Measurements from ENCODE around the gene CMTM2.

The CMTM2 gene

DNA sequence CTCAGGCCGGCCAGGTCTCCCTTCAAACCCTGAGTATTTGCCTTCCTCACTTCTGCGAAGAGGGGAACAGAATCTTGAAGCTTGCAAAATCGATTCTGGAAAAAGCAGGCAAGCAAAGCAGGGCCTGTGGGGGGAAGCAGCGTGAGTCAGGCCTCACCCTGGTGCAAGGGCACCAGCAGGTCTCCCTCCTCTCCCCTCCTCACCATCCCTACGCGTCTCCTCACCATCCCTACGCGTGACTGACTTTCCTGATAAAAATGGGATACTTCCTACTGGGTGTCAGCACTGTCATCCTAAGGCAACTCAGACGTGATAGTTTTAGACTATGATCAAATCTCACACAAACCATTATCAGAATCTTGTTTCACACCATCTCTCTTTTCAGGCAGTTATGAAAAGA lies 37.3 kb downstream of the CMTM2 start:
- Histone ChIP-seq H3K9me2 (replicated peaks; ENCODE audit: insufficient read depth, low read length) (no peaks in the 10 kb centered on the region), H3K27me3 (ENCODE audit: low read length) (no peaks in the 10 kb centered on the region), H3F3A (ENCODE audit: insufficient read depth) (no peaks in the 10 kb centered on the region), H3K4me3 (ENCODE audit: insufficient read depth, low read length, poor library complexity, severe bottlenecking) (no peak overlapping the region), H3K9ac (ENCODE audit: low read length) (no peak overlapping the region), H3K4me2 (ENCODE audit: low read depth, low read length, poor library complexity, severe bottlenecking) (no peak overlapping the region), H3K79me2 (ENCODE audit: insufficient read depth, low read length) (no peaks in the 10 kb centered on the region), H2AFZ (ENCODE audit: low read depth, low read length, severe bottlenecking) (no peak overlapping the region), H3K36me3 (ENCODE audit: low read length) (no peaks in the 10 kb centered on the region), H4K20me1 (ENCODE audit: low read depth, low read length) (no peaks in the 10 kb centered on the region), H3K27ac (ENCODE audit: low read depth, low read length) (no peak overlapping the region), H3K9me3 (ENCODE audit: insufficient read depth, low read length) (no peaks in the 10 kb centered on the region)
- TF ChIP-seq, protein P1, sequence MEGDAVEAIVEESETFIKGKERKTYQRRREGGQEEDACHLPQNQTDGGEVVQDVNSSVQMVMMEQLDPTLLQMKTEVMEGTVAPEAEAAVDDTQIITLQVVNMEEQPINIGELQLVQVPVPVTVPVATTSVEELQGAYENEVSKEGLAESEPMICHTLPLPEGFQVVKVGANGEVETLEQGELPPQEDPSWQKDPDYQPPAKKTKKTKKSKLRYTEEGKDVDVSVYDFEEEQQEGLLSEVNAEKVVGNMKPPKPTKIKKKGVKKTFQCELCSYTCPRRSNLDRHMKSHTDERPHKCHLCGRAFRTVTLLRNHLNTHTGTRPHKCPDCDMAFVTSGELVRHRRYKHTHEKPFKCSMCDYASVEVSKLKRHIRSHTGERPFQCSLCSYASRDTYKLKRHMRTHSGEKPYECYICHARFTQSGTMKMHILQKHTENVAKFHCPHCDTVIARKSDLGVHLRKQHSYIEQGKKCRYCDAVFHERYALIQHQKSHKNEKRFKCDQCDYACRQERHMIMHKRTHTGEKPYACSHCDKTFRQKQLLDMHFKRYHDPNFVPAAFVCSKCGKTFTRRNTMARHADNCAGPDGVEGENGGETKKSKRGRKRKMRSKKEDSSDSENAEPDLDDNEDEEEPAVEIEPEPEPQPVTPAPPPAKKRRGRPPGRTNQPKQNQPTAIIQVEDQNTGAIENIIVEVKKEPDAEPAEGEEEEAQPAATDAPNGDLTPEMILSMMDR (IDR thresholded peaks at IDR 0.05; ENCODE audit: insufficient read depth, low read length, poor library complexity, severe bottlenecking) = no peak
- TF ChIP-seq EZH2phosphoT487 (conservative IDR thresholded peaks at IDR 0.05; ENCODE audit: low read length) = no peak

DNA sequence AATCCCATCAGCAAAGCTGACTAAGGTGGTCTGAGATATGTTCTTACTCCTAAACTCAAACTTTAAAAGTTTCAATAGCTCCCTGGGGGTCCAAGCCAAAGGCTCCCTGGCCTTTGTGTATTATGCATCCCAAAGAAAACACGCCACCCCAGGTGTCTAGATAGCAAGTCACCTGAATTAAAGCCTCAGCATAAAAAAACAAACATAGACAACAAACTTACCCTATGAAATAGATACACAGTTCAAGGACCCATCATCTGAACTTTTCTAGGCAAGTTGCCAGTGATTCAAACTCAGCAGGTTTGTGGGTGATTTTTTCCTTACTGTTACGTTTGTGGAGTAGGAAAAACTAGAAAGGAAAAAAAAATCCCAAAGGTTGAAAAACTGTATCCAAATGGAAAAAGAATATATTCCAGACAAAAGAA lies 37.8 kb downstream of the CMTM2 start:
- Histone ChIP-seq H3F3A (ENCODE audit: insufficient read depth) (no peaks in the 10 kb centered on the region), H3K4me3 (ENCODE audit: insufficient read depth, low read length, poor library complexity, severe bottlenecking) (no peak overlapping the region), H3K36me3 (ENCODE audit: low read length) (no peaks in the 10 kb centered on the region), H3K9me3 (ENCODE audit: insufficient read depth, low read length) (no peaks in the 10 kb centered on the region), H3K27me3 (ENCODE audit: low read length) (no peaks in the 10 kb centered on the region), H4K20me1 (ENCODE audit: low read depth, low read length) (no peaks in the 10 kb centered on the region), H2AFZ (ENCODE audit: low read depth, low read length, severe bottlenecking) (no peak overlapping the region), H3K9ac (ENCODE audit: low read length) (no peak overlapping the region), H3K79me2 (ENCODE audit: insufficient read depth, low read length) (no peaks in the 10 kb centered on the region), H3K27ac (ENCODE audit: low read depth, low read length) (no peak overlapping the region), H3K9me2 (replicated peaks; ENCODE audit: insufficient read depth, low read length) (no peaks in the 10 kb centered on the region), H3K4me2 (ENCODE audit: low read depth, low read length, poor library complexity, severe bottlenecking) (no peak overlapping the region)
- TF ChIP-seq, protein P1 (IDR thresholded peaks at IDR 0.05; ENCODE audit: insufficient read depth, low read length, poor library complexity, severe bottlenecking) = no peak
- no peak for TF ChIP-seq EZH2phosphoT487 (conservative IDR thresholded peaks at IDR 0.05; ENCODE audit: low read length)

DNA sequence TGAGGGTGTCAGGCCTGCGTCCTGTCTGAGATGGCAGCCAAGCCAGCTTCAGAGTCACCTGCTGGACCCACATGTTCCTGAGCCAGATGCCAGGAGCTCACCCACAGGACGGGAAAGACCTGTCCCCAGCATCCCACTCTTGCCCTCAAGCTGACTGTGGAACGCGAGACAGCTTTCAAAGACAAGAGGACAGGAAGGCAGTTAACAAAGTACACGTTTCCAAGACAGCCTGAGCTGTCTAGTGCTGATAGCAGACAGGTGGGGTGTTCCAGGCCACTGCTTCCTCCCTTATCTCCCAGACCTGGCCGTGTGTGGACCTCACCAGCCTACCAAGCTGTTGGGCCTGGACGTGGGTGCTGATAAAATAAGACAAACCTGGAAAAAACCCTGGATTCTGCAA lies 38.5 kb downstream of the CMTM2 start:
- no peaks in the 10 kb centered on the region for H3K9me3 ChIP-seq (ENCODE audit: insufficient read depth, low read length)
- H3F3A ChIP-seq (ENCODE audit: insufficient read depth) = no peaks in the 10 kb centered on the region
- H3K79me2 ChIP-seq (ENCODE audit: insufficient read depth, low read length) = no peaks in the 10 kb centered on the region
- no peaks in the 10 kb centered on the region for H3K36me3 ChIP-seq (ENCODE audit: low read length)
- no peaks in the 10 kb centered on the region for H3K9me2 ChIP-seq (replicated peaks; ENCODE audit: insufficient read depth, low read length)
- no peak overlapping the region for H3K27ac ChIP-seq (ENCODE audit: low read depth, low read length)
- H3K4me2 ChIP-seq (ENCODE audit: low read depth, low read length, poor library complexity, severe bottlenecking) = no peak overlapping the region
- H2AFZ ChIP-seq (ENCODE audit: low read depth, low read length, severe bottlenecking) = no peak overlapping the region
- H3K27me3 ChIP-seq (ENCODE audit: low read length) = no peaks in the 10 kb centered on the region
- TF ChIP-seq EZH2phosphoT487 (conservative IDR thresholded peaks at IDR 0.05; ENCODE audit: low read length) = no peak
- TF ChIP-seq, protein P1 (IDR thresholded peaks at IDR 0.05; ENCODE audit: insufficient read depth, low read length, poor library complexity, severe bottlenecking) = no peak
- no peak overlapping the region for H3K9ac ChIP-seq (ENCODE audit: low read length)
- no peaks in the 10 kb centered on the region for H4K20me1 ChIP-seq (ENCODE audit: low read depth, low read length)
- H3K4me3 ChIP-seq (ENCODE audit: insufficient read depth, low read length, poor library complexity, severe bottlenecking) = no peak overlapping the region
